GM12873 (cell line): ENCODE results near the gene LPP.

Source experiments
- CTCF ChIP-seq: IDR thresholded peaks from 2 replicates; pipeline ENCODE4 v1.5.1; 2012; ENCODE audit warnings: low read depth, mild to moderate bottlenecking, moderate library complexity, low read length, control low read depth; ENCODE audit not compliant: insufficient read depth; ENCODE audit errors: missing control alignments

LPP gene

GRCh38 chr3:188453431-188454384, 299.8 kb downstream of the LPP start:
- TF ChIP-seq CTCF = no peak

DNA sequence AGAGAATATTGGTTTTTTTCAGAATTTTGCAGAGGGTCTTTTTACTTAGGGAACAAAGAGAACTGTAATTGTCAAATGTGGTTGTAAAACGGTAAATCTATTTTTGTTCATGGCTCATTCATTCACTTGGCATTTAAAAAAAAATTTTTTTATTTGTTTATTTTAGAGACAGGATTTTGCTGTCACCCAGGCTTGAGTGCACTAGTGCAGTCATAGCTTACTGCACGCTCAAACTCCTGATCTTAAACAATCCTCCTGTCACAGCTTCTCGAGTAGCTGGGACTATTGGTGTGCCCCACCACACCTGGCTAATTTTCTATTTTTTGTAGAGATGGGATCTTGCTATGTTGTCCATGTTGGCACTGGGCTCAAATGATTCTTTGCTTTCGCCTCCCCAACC, 301.8 kb downstream of the LPP start:
- TF ChIP-seq CTCF = no peak

- no peak for TF ChIP-seq CTCF
These were observed 304.8 kb downstream of the LPP start for GRCh38 chr3:188458756-188459155.

DNA sequence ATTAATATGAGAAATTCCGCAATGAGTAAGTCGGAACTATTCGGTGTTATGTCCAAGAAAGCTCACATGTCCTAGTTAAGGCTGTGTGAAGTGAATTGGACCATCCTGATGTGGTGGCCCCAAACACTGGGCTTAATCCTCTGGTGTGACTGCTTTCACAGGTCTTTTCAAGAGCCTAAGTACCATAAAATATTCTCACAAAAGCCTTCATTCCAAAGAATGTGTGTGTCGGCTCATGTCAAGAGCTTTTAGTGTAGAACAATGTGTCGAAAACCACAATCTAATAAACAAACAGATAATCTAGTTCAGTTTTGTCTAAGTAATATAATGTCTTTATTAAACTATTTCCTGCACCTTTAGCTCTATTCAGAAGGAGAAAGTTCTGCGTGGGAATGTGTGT, 311.4 kb downstream of the LPP start:
- TF ChIP-seq CTCF = no peak

DNA sequence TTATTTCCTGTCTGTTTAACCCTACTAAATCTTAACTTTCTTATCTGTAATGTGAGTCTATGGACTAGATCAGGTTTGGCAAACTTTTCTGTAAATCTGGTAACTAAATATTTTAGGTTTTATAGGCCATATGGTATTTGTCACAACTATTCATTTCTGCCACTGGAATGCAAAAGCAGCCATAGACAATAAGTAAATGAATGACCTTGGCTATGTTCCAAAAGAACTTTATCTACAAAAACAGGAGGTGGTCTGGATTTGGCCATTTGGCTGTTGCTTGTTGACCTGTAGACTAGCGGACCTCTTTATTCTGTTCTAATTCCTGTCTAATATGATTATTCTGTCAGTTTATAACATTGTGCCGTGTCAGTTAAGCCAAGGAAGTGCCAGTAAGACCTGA, 314.2 kb downstream of the LPP start:
- no peak for TF ChIP-seq CTCF

GRCh38 chr3:188468662-188469061, 314.7 kb downstream of the LPP start:
- TF ChIP-seq CTCF = no peak

GRCh38 chr3:188469228-188469885, 315.4 kb downstream of the LPP start:
- no peak for TF ChIP-seq CTCF
